AG08396 (cell line): Measurements from ENCODE around the gene CDC14B.
"Not testable (repeated sequence)": the region's sequence is repeated elsewhere in the genome, so short reads cannot be mapped to it uniquely, and the experiment has no call there.

Experiments used
- DNase-seq: peaks from one replicate; pipeline ENCODE4 v3.0.0; 2012; ENCODE audit warnings: low spot score, mixed read lengths

Gene CDC14B

GRCh38 chr9:96550659-96551058, 69.0 kb downstream of the CDC14B start:
- DNase-seq: no peak

GRCh38 chr9:96543131-96543530, 76.5 kb downstream of the CDC14B start:
- not testable (repeated sequence) for DNase-seq

- no peak for DNase-seq
These were observed 79.5 kb downstream of the CDC14B start for GRCh38 chr9:96540106-96540505.

GRCh38 chr9:96532173-96532572, 87.5 kb downstream of the CDC14B start:
- no peak for DNase-seq

GRCh38 chr9:96524764-96525163, 94.9 kb downstream of the CDC14B start:
- DNase-seq: no peak

GRCh38 chr9:96524045-96524444, 95.6 kb downstream of the CDC14B start:
- no peak for DNase-seq

- no peak for DNase-seq
These were observed 96.3 kb downstream of the CDC14B start for GRCh38 chr9:96523374-96523773.

GRCh38 chr9:96522366-96522765, 97.3 kb downstream of the CDC14B start:
- no peak for DNase-seq

GRCh38 chr9:96519787-96520186, 99.9 kb downstream of the CDC14B start:
- no peak for DNase-seq

- DNase-seq: no peak
These were observed 100.5 kb downstream of the CDC14B start for GRCh38 chr9:96519095-96519494.

- no peak for DNase-seq
These were observed 103.8 kb downstream of the CDC14B start for GRCh38 chr9:96515621-96516470.

- no peak for DNase-seq
These were observed 104.9 kb downstream of the CDC14B start for GRCh38 chr9:96514800-96515158.

- DNase-seq: peak; percentile 53
These were observed 105.4 kb downstream of the CDC14B start for GRCh38 chr9:96514108-96514799.

GRCh38 chr9:96513622-96514021, 106.0 kb downstream of the CDC14B start:
- DNase-seq: peak; percentile 50

- no peak for DNase-seq
These were observed 107.4 kb downstream of the CDC14B start for GRCh38 chr9:96512240-96512639.

- DNase-seq: no peak
These were observed 109.4 kb downstream of the CDC14B start for GRCh38 chr9:96510258-96510657.

GRCh38 chr9:96509848-96510247, 109.8 kb downstream of the CDC14B start:
- no peak for DNase-seq

- no peak for DNase-seq
These were observed 110.6 kb downstream of the CDC14B start for GRCh38 chr9:96509026-96509425.

GRCh38 chr9:96508227-96508940, 111.3 kb downstream of the CDC14B start:
- no peak for DNase-seq

GRCh38 chr9:96505316-96505991, 114.2 kb downstream of the CDC14B start:
- no peak for DNase-seq

- DNase-seq: no peak
These were observed 115.7 kb downstream of the CDC14B start for GRCh38 chr9:96503918-96504317.

GRCh38 chr9:96503374-96503748, 116.3 kb downstream of the CDC14B start:
- DNase-seq: not testable (repeated sequence)
